MCF 10A (cell line): ENCODE data around the gene ELF3. TPM values are rescaled to one million over a fixed set of nuclear protein-coding genes. Genes with fewer than 3 reads are reported as not detected.
"Not testable (repeated sequence)": the region's sequence is repeated elsewhere in the genome, so short reads cannot be mapped to it uniquely, and the experiment has no call there.

Source experiments
- BruUV-seq: library from RNA; stranded (reverse); fragments of 400-500 nt; replicated peaks from 2 replicates; lab custom pipeline; 2021; lab: Mats Ljungman, UMichigan
- CTCF ChIA-PET: fragments of 300-600 bp; sonication (Branson Sonifier 250); formaldehyde crosslinking; extraction: SDS; loops from one replicate; lab custom pipeline; 2021; ENCODE audit warnings: antibody characterized with exemption, inconsistent platforms; lab: Yijun Ruan, JAX
- POLR2A ChIA-PET: fragments of 300-600, 350-650 bp; sonication (Branson Sonifier 250); formaldehyde crosslinking; extraction: SDS; loops from one replicate; lab custom pipeline; 2020; ENCODE audit warnings: antibody characterized with exemption, inconsistent platforms; lab: Yijun Ruan, JAX
- DNase-seq: peaks from one replicate; pipeline ENCODE4 v3.0.0-alpha.2; 2018; ENCODE audit not compliant: unreplicated experiment
- H3K27ac Mint-ChIP-seq: one replicate; pipeline ENCODE4 v1.8.0; 2022; ENCODE audit warnings: mild to moderate bottlenecking, low read depth, mixed read lengths; ENCODE audit not compliant: unreplicated experiment
- H3K27me3 Mint-ChIP-seq: one replicate; pipeline ENCODE4 v1.8.0; 2022; ENCODE audit warnings: mixed read lengths; ENCODE audit not compliant: insufficient read depth, unreplicated experiment
- H3K36me3 Mint-ChIP-seq: one replicate; pipeline ENCODE4 v1.8.0; 2022; ENCODE audit warnings: mild to moderate bottlenecking, moderate library complexity, mixed read lengths; ENCODE audit not compliant: insufficient read depth, unreplicated experiment
- H3K4me1 Mint-ChIP-seq: one replicate; pipeline ENCODE4 v1.8.0; 2022; ENCODE audit warnings: mixed read lengths; ENCODE audit not compliant: insufficient read depth, unreplicated experiment
- H3K4me3 Mint-ChIP-seq: one replicate; pipeline ENCODE4 v1.8.0; 2022; ENCODE audit warnings: mild to moderate bottlenecking, moderate library complexity, mixed read lengths; ENCODE audit not compliant: unreplicated experiment
- H3K9me3 Mint-ChIP-seq: one replicate; pipeline ENCODE4 v1.8.0; 2022; ENCODE audit warnings: mixed read lengths; ENCODE audit not compliant: unreplicated experiment
- CTCF ChIP-seq: fragments of 200-600 bp; IDR thresholded peaks from one replicate; pipeline ENCODE4 v1.8.0; 2022; ENCODE audit warnings: antibody characterized with exemption, mild to moderate bottlenecking; ENCODE audit not compliant: unreplicated experiment
- intact Hi-C: fragments of 100-400 bp; cut with micrococcal nuclease; formaldehyde crosslinking; loops from 2 replicates; pipeline ENCODE4 v1.14.1; 2022
- total RNA-seq: library from RNA; stranded (reverse); gene quantifications from 2 replicates; pipeline ENCODE4 v1.2.3, GENCODE V29; 2022

The ELF3 gene
- total RNA-seq, 1 experiment from 2014 or later, result 0.33 TPM

GRCh38 chr1:202049129-202049528 lies 38.7 kb downstream of the ELF3 start:
- CTCF ChIA-PET, result interaction anchor here (1.2 to 2.1 kb wide), 4 partner anchors 8 to 69 kb away, joined by 3 to 8 read pairs (median 6); partner anchors contain the start of gene ELF3
- Mint-ChIP-seq H3K4me1 (peaks cover 20% of the 10 kb centered on the region), H3K4me3 (no peak overlapping the region), H3K27me3 (no peaks in the 10 kb centered on the region), H3K9me3 (no peaks in the 10 kb centered on the region), H3K36me3 (no peaks in the 10 kb centered on the region), H3K27ac (no peak overlapping the region)
- BruUV-seq, result no TSS peak
- POLR2A ChIA-PET, result interaction anchor here (1.1 to 1.5 kb wide), 4 partner anchors 9 to 51 kb away, joined by 3 to 5 read pairs (median 4); no protein-coding TSS in a partner anchor
- TF ChIP-seq CTCF, result no peak
- intact Hi-C loops, result no loop called here
- peak; percentile 73 for DNase-seq

- no TSS peak for BruUV-seq
Measured at GRCh38 chr1:202054094-202054493, 43.7 kb downstream of the ELF3 start.

GRCh38 chr1:202054673-202055072 lies 44.3 kb downstream of the ELF3 start:
- Mint-ChIP-seq H3K27ac (peak overlapping the region; percentile 2), H3K4me1 (peaks cover 33% of the 10 kb centered on the region)
- not testable (repeated sequence) for H3K27me3 Mint-ChIP-seq, H3K4me3 Mint-ChIP-seq, H3K9me3 Mint-ChIP-seq, DNase-seq, BruUV-seq, H3K36me3 Mint-ChIP-seq
- POLR2A ChIA-PET, result interaction anchor here (0.6 to 6.2 kb wide), 3 partner anchors 19 to 674 kb away, joined by 3 to 57 read pairs (median 3); no protein-coding TSS in a partner anchor
- intact Hi-C loops, result loop anchor here (5.0 kb wide), 1 partner anchor 37 kb away; no protein-coding TSS in a partner anchor
- CTCF ChIA-PET, result interaction anchor here (0.6 to 1.2 kb wide), 4 partner anchors 14 to 339 kb away, joined by 3 to 4 read pairs (median 3); no protein-coding TSS in a partner anchor

More at GRCh38 chr1:202054094-202054493, 43.7 kb downstream of the ELF3 start:
- Mint-ChIP-seq H3K4me3 (no peak overlapping the region), H3K27ac (peak overlapping the region; percentile 36), H3K9me3 (no peaks in the 10 kb centered on the region), H3K4me1 (peaks cover 33% of the 10 kb centered on the region), H3K27me3 (no peaks in the 10 kb centered on the region), H3K36me3 (no peaks in the 10 kb centered on the region)
- CTCF ChIA-PET, result interaction anchor here (0.6 to 1.9 kb wide), 4 partner anchors 13 to 339 kb away, joined by 3 to 5 read pairs (median 4); no protein-coding TSS in a partner anchor
- intact Hi-C loops, result no loop called here
- POLR2A ChIA-PET, result interaction anchor here (0.6 to 6.2 kb wide), 2 partner anchors 19 to 675 kb away, joined by 3 to 57 read pairs; no protein-coding TSS in a partner anchor
- DNase-seq, result no peak
- no peak for TF ChIP-seq CTCF

- H3K36me3 Mint-ChIP-seq, result no peaks in the 10 kb centered on the region
- POLR2A ChIA-PET, result interaction anchor here (0.5 to 6.2 kb wide), 27 partner anchors 10 to 1845 kb away, joined by 3 to 57 read pairs (median 5); partner anchors contain the start of gene RNPEP
- CTCF ChIA-PET, result interaction anchor here (0.5 to 2.3 kb wide), 24 partner anchors 8 to 328 kb away, joined by 3 to 8 read pairs (median 3); partner anchors contain the start of gene ELF3
- DNase-seq, result peak; percentile 100
- no TSS peak for BruUV-seq
- H3K4me3 Mint-ChIP-seq, result peak overlapping the region; percentile 28
- no peak for TF ChIP-seq CTCF
- no peaks in the 10 kb centered on the region for H3K27me3 Mint-ChIP-seq
- intact Hi-C loops, result loop anchor here (5.0 kb wide), 1 partner anchor 39 kb away; no protein-coding TSS in a partner anchor
- peak overlapping the region; percentile 97 for H3K27ac Mint-ChIP-seq
- H3K4me1 Mint-ChIP-seq, result peaks cover 33% of the 10 kb centered on the region
- H3K9me3 Mint-ChIP-seq, result no peaks in the 10 kb centered on the region
Measured at GRCh38 chr1:202056644-202057334, 46.4 kb downstream of the ELF3 start.

GRCh38 chr1:202057335-202057704 lies 46.9 kb downstream of the ELF3 start:
- Mint-ChIP-seq H3K4me3 (peak overlapping the region; percentile 28), H3K4me1 (peaks cover 33% of the 10 kb centered on the region), H3K27ac (peak overlapping the region; percentile 97)
- DNase-seq, H3K36me3 Mint-ChIP-seq, BruUV-seq, H3K9me3 Mint-ChIP-seq, H3K27me3 Mint-ChIP-seq: not testable (repeated sequence)
- intact Hi-C loops, result loop anchor here (5.0 kb wide), 1 partner anchor 40 kb away; no protein-coding TSS in a partner anchor
- ChIA-PET CTCF (interaction anchor here (0.5 to 2.3 kb wide), 14 partner anchors 9 to 231 kb away, joined by 3 to 8 read pairs (median 4); partner anchors contain the start of gene ELF3), POLR2A (interaction anchor here (0.5 to 6.2 kb wide), 19 partner anchors 10 to 1845 kb away, joined by 3 to 57 read pairs (median 6); no protein-coding TSS in a partner anchor)
